ENCODE data around the gene PLA2G3.
"Not testable (repeated sequence)": the region's sequence is repeated elsewhere in the genome, so short reads cannot be mapped to it uniquely, and the experiment has no call there.

The PLA2G3 gene

DNA sequence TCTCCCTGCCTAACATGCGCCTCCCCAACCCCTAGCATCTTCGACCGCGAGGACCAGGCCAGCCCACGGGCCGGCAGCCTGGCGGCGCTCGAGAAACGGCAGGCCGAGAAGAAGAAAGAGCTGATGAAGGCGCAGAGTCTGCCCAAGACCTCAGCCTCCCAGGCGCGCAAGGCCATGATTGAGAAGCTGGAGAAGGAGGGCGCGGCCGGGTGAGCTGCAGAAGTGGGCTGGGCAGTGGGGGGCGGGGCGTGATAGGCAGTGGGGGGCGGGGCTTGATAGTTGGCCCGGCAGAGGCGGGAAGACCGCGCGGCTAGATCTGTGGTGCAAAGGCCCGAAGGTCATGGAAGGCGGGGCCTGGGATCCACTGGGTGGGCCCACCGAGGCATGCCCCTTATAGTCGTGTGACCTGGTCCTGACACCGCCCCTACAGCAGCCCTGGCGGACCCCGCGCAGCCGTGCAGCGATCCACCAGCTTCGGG, 41.6 kb downstream of the PLA2G3 start:
- DNase-seq, result peak; percentile 63

DNA sequence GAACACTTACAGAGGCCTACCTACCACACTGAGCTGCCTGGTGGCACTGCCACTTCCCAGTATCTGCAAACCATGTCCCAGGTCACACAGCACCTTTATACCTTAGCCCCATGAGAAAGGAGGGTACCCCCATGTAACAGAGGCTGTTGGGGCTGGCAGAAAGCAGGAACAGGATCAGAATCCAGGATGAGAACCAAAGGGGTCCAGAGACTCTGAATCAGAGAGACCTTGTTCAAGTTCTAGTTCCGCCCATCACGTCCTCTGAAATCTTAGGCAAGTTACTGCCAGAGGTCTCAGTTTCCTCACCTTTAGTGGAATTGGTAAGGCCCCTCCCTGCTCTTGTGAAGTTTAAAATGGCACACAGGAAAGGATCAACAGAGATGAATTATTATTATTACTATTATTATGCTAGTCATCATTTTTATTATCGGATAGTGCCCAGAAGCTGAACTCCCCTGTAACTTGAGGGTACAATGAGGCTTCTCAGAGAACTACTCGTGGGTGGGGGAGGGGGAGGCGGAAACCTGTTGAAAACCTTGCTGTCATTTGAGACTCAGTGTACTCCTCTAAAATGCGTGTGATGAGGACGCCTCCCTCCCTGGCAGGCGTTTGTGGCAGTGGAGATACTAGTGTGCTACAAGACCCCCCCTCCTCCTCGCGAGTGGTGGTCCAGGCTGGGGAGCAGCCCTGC, 42.2 kb downstream of the PLA2G3 start:
- no peak for DNase-seq

DNA sequence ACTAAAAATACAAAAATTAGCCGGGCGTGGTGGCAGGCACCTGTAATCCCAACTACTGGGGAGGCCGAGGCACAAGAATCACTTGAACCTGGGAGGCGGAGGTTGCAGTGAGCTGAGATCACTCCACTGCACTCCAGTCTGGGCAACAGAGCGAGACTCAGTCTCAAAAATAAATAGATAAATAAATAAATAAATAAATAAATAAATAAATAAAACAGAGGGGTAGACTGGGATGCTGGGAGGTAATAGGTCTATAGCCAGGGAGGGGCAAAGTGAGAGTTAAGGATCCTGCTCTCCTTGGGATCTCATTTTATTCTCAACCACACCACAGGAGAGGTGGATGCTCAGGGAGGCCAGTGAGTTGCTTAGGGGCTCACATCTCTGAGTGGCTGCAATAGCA, 42.8 kb downstream of the PLA2G3 start:
- DNase-seq, result not testable (repeated sequence)

DNA sequence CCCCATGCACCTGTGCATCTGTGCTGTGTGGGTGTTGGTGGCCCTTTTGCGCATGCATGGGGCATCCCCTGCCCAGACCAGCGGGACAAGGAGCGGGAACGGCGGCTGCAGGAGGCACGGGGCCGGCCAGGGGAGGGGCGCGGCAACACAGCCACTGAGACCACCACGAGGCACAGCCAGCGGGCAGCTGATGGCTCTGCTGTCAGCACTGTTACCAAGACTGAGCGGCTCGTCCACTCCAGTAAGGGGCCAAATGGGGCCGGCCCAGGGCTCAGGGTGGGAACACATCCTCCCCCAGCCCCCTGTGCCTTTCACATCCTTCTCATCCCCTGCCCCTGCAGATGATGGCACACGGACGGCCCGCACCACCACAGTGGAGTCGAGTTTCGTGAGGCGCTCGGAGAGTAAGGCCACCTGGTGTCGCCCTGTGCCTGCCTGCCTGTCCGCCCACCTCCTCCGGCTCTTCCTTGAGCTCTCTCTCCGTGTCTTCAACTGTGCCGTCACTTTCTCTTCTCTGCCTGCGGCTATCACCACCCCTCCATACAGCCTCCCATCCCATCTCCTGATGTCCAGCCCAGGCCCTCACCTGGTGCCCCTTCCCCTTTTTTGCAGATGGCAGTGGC, 43.5 kb downstream of the PLA2G3 start:
- DNase-seq, result no peak

DNA sequence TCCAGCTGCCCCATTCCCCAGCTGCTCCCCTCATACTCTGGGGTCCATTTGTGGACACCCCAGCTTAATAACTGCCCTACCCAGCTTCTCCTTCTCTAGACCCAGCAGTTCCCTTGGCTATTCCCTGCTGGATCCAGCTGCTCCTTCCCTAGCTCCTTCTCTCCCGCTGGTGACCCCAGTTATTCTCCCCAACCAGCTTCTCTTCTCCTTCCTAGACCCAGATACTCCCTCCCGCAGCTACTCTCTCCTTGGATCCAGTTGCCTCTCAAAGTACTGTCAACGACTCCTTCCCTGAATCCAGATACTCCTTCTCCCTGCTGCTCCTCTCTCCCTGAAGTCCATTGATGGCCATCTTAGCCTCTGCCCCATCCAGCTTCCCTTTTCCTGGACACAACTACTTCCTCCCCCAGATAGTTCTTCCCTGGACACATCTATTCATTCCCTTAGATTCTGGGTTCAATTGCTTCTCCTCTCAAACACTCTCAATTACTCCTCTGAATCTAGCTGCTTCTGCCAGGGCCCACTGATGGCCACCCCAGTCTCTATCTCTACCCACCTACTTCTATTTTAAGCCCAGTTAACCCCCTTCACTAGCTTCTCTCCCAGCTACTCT, 44.6 kb downstream of the PLA2G3 start:
- DNase-seq, result no peak

DNA sequence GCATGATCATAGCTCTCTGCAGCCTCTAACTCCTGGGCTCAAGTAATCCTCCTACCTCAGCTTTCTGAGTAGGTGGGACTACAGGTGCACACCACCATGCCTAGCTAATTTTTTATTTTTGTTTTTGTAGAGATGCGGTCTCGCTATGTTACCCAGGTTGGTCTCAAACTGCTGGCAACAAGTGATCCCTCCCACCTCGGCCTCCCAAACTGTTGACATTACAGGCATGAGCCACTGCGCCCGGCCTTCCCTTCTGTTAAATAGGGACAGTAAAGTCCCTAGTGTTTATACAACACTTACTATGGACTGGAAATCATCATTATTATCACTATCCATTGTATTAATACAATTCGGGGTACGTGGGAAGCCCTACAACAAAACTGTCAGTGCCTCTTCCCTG, 45.6 kb downstream of the PLA2G3 start:
- no peak for DNase-seq

DNA sequence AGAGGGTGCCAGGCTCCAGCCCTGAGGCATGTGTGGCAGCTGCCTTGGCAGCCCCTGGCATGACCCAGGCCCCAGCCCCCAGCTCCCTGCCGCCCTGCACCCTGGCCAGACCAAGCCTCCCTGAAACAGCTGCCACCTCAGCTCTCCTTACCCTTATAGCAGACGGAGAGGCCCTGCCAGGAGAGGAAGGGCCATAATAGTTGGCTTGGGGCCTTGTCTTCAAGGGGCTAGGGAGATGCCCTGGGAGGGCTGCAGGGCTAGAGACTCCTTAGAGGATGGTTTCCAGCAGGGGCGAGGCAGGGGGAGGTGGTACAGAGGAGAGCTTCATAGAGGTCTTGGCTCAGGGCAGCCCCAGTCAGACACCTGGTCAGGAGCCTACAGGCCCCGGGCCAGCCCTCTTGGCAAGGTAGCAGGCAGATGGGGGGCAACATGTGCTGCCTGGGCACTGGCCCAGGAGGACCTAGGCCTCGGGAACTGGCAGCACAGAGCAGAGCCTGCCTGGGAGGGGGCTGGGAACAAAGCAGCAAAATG, 46.2 kb downstream of the PLA2G3 start:
- no peak for DNase-seq

DNA sequence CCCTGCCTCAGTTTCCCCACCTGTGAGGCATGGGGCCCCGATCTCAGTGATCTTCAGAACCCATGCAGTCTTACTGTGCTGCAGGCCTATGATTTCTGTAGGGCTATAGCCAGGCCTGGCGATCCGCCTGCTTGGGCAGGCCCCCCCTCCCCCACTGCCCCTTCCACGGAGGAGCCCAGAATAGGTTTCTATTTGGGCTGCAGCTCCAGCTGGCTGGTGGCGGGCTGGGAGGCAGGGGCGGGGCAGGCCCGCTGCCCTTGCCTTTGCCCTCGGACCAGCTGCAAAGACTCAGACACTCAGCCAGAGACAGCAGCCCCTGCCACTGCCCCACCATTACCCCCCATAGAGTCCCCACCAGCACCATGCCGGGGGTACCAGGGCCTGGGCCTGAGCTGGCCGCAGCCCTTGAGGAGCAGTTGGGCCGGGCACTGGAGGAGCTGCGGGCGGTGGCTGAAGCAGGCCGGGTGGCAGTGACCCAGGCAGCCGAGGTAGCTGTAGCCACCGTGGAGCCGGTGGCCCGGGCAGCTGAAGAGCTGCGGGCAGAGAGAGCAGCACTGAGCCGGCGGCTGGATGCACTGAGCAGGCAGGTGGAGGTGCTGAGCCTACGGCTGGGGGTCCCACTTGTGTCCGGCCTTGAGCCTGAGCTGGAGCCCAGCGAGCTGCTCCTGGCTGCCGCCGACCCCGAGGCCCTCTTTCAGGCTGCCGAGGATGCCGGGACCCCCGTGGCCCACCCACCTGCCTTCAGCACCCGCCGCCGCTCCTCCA, 47.0 kb downstream of the PLA2G3 start:
- DNase-seq, result no peak

DNA sequence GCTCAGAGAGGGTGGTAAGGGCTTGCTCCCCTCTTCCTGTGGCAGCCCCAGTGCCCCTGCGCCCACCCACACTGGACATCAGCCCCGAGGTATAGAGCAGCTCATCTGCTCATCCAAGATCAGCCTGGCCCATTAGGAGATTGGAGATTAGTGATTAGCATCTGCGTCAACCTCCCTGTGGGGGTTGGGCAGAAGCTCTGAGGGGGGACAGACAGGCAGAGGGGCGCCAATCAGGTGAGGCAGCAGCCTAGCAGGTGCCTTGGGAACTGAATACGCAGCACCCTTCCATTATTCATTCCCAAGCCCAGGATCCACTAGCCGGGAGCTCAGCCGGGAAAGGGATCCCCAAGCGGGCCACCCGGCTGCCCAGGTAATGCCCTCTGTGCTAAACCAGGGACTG, 48.1 kb downstream of the PLA2G3 start:
- no peak for DNase-seq

DNA sequence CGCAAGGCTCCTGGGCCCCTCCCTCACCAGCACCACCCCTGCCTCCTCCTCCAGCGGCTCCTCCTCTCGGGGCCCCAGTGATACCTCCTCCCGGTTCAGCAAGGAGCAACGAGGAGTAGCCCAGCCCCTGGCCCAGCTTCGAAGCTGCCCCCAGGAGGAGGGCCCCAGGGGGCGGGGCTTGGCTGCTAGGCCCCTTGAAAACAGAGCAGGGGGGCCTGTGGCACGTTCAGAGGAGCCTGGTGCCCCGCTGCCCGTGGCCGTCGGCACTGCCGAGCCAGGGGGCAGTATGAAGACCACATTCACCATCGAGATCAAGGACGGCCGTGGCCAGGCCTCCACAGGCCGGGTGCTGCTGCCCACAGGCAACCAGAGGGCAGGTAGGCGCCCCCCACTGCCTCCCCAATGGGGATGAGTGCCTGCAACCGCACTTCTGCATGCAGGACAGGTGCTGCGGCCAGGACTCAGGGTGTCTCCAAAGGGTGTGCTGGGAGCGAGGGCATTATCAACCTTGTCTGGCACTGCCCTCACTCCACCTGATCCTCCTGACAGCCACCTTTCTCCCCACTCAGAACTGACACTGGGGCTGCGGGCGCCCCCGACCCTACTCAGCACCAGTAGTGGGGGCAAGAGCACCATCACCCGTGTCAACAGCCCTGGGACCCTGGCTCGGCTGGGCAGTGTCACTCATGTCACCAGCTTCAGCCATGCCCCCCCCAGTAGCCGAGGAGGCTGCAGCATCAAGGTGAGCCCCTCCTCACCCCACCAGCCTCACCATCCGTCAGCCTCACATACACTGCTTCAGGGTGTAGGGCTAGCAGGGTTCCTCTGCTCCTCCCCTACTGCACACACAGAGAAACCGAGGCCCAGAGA, 49.0 kb downstream of the PLA2G3 start:
- no peak for DNase-seq

DNA sequence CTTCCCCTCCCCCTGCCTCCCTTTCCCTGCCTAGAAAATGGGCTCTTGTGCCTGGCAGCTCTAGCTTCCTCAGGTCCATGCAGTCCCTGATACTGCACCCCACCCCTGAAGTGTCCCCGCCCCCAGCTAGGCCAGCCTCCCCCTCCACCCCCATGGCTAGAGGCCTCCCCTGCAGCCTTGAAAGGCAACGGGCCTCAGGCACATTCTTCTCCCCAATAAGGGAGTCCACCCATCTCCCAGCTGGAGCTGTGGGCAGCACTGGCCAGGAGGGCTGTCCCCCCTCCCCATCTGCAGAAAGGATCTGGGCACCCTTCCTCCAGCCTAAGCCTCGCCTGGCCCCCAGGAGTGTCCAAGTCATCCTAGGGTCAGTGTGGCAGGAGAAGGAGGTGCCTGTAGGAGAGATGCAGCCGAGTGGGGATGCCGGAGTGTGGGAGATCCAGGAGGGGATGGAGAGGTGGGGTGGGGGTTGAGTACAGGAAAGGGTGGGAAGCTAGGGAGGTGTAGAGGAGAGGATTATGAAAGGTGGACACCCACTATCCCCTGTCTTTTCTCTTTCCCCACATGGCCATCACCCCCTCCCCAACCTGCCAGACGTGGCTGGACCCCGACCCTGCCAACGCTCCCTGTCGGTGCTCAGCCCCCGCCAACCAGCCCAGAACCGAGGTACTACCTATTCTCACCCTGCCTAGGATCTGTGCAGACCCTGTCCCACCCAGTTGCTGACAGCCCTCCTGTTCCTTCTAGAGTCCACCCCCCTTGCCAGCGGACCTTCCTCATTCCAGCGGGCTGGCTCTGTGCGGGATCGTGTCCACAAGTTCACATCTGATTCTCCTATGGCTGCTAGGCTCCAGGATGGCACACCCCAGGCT, 49.9 kb downstream of the PLA2G3 start:
- DNase-seq, result no peak

DNA sequence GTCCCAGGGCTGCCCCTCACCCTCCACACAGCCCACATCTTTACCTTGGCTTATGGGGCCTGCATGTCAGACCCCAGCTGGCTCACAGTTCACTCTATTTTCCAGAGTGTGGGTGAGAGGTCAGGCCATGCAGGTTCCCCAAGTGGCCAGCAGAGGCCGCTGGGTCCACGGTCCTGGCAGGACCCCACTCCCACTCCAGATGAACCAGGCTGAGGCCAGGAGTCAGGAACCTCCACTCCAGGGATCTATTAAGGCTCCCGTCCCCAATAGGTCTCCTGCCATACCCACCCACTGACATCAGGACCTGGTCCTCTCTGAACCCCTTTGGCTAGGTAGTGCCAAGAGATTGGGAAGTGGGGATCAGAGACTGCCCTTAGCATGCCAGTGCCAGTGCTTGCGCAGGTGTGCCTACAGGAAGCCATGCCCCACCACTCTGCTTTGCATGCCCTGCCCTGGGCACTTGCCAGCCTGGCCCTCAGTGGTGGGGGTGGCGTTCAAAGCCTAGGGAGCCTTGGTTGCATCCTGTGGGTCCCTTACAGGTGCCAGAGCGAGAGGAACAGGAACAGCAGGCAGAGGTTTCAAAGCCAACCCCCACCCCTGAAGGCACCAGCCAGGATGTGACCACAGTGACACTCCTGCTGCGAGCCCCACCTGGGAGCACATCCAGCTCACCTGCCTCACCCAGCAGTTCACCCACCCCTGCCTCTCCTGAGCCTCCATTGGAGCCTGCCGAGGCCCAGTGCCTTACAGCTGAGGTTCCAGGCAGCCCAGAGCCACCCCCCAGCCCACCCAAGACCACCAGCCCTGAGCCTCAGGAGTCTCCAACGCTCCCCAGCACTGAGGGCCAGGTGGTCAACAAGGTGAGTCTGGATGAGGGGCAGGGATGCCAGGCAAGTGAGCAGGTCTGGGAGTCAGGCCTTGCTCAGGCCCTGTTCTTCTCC, 50.9 kb downstream of the PLA2G3 start:
- peak; percentile 68 for DNase-seq

DNA sequence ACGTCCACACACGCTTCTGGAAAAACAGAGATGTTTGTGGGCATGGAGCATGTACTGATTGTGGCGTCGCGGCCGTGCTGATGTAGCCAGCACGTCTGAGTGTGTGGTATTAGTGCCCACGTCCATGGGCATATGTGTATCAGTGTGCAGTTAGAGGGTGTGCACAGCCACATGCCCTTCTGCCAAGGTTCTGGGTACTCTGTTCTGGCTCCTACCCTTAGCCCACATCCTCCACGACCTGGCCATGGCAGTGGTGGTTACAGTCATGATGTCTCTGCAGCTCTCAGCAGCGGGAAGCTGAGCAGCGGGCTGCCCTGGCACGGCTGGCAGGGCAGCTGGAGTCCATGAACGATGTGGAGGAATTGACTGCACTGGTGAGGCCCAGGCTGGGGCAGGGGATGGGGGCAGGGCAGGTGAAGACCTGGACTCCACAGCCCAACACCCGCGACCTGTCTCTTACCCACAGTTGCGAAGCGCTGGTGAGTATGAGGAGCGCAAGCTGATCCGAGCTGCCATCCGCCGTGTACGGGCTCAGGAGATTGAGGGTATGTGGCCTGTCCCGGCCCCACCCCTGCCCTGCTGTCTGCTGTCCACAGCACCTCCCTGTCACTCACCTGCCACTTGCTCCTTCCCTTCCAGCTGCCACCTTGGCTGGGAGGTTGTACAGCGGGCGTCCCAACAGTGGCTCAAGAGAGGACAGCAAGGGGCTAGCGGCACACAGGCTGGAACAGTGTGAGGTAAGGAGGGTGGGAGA, 51.9 kb downstream of the PLA2G3 start:
- no peak for DNase-seq

DNA sequence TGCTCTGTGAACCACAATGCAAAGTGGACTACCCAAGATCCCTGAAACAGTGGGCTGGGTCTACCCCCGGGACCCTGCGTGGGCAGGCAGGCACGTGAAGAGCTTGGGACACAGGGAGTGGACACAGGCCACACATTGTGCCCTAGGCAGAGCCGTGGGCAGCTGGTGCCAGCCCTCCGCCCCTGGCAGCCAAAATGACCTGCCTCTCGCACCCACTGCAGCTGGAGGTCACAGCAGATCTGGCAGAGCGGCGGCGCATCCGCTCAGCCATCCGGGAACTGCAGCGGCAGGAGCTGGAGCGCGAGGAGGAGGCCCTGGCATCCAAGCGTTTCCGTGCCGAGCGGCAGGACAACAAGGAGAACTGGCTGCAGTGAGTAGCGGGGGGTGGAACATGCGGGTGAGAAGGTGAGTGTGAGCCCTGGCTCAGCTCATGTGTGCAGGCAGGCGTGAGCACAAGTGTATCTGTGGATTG, 52.5 kb downstream of the PLA2G3 start:
- no peak for DNase-seq

DNA sequence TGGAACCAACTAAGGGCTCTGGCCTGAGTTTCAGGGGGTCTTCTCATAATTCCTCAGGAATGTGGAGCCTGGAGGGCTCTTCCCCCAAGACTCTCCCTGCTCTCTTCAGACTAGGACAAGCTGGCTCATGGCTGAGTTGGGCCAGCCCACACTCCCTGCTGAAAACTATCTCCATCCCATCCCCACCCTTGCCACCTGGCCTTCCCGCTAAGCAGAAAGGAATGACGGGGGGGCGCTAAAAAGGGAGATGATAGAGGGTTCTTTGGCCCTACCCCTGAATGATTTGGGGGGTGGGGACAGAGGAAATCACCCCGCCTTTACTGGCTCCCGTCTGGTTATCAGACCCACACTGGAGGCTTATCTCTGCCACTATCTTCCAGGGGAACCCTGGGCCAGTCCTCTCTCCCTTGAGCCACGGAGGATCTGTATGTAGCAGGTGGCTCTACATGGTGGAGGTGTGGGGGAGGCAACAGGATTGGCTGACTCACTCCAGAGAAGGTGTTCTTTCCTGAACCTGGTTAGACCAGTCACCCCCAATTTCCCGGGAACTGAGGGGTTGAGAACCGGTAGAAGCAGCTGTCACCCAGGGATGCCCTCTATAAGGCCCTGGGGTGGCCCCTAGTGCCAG, 53.5 kb downstream of the PLA2G3 start:
- no peak for DNase-seq

DNA sequence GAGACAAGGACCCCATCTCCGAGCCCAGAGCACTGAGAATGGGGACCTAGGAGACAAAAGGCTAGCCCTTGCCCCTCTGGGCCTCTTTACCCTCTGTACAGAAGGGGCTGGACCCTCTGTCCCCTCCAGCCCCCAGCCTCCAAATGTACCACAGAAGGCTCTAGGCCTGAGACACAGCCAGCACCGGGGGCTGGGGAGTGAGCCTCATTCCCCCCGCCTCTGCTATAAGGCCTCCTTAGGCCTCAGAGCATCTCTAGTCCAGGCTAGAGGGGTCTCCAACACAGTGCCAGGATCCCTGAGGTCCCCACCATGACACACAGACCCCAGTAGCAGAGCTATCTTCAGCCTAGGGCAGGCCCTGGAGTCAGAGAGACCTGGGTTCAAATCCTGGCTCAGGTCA, 54.4 kb downstream of the PLA2G3 start:
- no peak for DNase-seq

DNA sequence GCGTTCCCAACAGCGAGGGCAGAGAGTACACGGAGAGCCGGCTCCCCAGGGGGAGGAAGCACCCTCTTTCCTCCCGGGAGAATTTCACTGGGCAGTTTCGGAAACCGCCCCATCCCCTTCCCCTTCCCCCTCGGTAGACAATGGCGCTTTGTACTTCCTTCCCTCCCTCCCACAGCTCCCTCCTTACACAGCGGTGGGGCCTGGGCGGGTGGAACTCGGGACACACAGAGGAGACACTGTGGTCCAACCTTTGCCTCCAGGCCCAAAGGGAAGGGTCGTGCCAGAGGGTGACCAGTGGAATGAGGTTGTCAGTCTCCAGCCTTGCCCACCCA, 54.8 kb downstream of the PLA2G3 start:
- DNase-seq, result no peak

DNA sequence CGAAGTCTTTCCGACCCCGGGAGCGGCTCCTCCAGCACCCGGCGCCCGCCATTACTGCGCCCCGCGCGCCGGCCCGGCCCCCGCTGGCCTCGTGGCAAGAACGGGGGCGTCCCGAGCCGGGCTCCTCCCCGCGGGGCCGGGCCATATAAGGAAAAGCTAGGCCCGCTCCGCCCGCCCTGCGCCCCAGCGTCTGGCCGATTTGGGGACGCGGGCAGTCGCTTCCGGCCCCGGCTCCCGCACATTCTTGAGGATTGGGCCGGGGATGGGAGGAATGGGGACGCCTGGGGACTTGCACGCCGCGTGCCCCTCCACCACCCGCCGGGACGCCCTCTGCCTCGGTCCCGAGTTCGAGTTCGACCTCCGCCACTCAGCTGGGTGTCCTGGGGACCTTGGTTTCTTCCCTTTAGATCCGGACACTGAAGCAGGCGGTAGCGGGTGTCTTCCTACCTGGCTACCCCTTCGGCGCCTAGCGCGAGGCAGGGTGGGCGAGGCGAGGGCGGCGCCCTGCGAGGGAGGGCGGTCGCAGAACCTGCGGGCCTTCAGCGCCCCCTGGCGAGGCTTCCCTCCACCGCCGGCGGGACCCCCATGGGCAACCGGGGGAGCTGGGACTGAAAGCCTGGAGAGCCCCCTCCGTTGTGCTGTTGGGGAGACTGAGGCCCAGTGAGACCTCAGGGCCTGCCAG, 55.4 kb downstream of the PLA2G3 start:
- peak; percentile 91 for DNase-seq

Measured in retina (tissue), 1 donor.